ENCODE results near the gene PRKG1.

- TF ChIP-seq CTCF (IDR thresholded peaks at IDR 0.05) (no peak), GRHL2 (CRISPR knock-in tag; IDR thresholded peaks at IDR 0.05; ENCODE audit: insufficient replicate concordance, severe bottlenecking) (no peak), KAT7 (CRISPR knock-in tag; IDR thresholded peaks at IDR 0.05; ENCODE audit: borderline replicate concordance) (no peak)
- TF ChIP-seq, protein P1, sequence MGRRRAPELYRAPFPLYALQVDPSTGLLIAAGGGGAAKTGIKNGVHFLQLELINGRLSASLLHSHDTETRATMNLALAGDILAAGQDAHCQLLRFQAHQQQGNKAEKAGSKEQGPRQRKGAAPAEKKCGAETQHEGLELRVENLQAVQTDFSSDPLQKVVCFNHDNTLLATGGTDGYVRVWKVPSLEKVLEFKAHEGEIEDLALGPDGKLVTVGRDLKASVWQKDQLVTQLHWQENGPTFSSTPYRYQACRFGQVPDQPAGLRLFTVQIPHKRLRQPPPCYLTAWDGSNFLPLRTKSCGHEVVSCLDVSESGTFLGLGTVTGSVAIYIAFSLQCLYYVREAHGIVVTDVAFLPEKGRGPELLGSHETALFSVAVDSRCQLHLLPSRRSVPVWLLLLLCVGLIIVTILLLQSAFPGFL (CRISPR knock-in tag; IDR thresholded peaks at IDR 0.05; ENCODE audit: borderline replicate concordance) = no peak
These were observed 1269.2 kb downstream of the PRKG1 start for GRCh38 chr10:52343439-52343838.

Measured in WTC11 (cell line).